NB4 (cell line): ENCODE data around the gene CD47.

Experiments used
- POLR2A ChIP-seq: IDR thresholded peaks from 2 replicates; pipeline ENCODE4 v1.6.1; 2011; ENCODE audit warnings: mild to moderate bottlenecking; ENCODE audit not compliant: insufficient read length; ENCODE audit errors: extremely low read depth
- TF ChIP-seq, protein P1 (sequence below): IDR thresholded peaks from one replicate; pipeline ENCODE4 v1.5.1; 2012; ENCODE audit warnings: low read depth, low read length

DNA sequence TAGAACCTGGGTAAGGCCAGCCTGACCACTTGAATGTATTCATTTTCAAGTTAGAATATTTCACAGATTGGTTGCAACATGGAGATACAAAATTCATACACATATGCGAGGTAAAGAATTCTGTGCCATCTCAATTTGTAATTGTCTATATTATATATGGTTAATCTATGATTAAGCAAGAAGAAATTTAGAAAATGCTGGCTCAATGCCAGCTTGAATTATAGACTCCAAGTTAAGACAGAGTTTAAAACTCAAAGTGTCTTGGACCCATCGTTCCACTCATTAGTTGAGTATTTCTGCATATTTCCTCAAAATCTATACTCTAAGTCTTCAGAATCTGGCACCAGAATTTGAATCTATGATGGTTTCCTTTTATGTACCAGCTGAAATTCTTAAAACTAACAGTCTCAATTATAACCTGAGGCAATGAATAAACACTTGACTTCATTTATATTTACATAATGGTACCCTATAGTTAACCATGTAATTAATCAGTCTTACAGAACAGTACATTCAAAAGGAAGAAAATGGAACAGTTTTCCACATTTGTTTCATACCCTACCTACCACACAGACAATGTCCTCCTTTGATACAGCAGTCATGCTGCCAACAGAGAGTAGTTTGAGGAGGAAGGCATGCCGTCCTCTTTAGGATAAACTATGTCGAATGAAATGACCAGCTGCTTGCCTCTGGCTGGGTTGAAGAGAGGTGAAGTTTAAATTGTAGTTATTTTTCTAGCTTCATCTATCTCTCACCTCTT lies 95.7 kb downstream of the CD47 start:
- TF ChIP-seq, protein P1, sequence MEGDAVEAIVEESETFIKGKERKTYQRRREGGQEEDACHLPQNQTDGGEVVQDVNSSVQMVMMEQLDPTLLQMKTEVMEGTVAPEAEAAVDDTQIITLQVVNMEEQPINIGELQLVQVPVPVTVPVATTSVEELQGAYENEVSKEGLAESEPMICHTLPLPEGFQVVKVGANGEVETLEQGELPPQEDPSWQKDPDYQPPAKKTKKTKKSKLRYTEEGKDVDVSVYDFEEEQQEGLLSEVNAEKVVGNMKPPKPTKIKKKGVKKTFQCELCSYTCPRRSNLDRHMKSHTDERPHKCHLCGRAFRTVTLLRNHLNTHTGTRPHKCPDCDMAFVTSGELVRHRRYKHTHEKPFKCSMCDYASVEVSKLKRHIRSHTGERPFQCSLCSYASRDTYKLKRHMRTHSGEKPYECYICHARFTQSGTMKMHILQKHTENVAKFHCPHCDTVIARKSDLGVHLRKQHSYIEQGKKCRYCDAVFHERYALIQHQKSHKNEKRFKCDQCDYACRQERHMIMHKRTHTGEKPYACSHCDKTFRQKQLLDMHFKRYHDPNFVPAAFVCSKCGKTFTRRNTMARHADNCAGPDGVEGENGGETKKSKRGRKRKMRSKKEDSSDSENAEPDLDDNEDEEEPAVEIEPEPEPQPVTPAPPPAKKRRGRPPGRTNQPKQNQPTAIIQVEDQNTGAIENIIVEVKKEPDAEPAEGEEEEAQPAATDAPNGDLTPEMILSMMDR: no peak
- no peak for TF ChIP-seq POLR2A
